Smooth muscle cell of the pulmonary artery (primary cell): ENCODE measurements around the gene MTA1. TPM values are rescaled to one million over a fixed set of nuclear protein-coding genes. Genes with fewer than 3 reads are reported as not detected.

Experiments used
- total RNA-seq: library from RNA; depleted of rRNA; stranded (reverse); fragments of >200 nt; gene quantifications from 2 replicates; pipeline ENCODE4 v1.2.3, GENCODE V29; 2014

Gene MTA1
- 39.4 and 61.5 TPM in 2 replicates for total RNA-seq

GRCh38 chr14:105419195-105420091 lies at the start of gene MTA1:
MTA1 (plus strand) TSS chr14:105419827; CDS start chr14:105420036, 209 bp downstream.

GRCh38 chr14:105398044-105398725 lies 21.4 kb upstream of the MTA1 start, which contains the start of gene TEX22:
TEX22 (plus strand) TSS chr14:105398538; CDS start chr14:105399341, 803 bp downstream.

GRCh38 chr14:105474483-105475268 lies 55.0 kb downstream of the MTA1 start, which contains the start of gene CRIP2:
CRIP2 (plus strand) TSS chr14:105474821; CDS start chr14:105474863, 42 bp downstream.

GRCh38 chr14:105486163-105486973 lies 66.7 kb downstream of the MTA1 start, which contains the start of gene CRIP1:
CRIP1 (plus strand) TSS chr14:105486886; CDS start chr14:105487260, 374 bp downstream.

DNA sequence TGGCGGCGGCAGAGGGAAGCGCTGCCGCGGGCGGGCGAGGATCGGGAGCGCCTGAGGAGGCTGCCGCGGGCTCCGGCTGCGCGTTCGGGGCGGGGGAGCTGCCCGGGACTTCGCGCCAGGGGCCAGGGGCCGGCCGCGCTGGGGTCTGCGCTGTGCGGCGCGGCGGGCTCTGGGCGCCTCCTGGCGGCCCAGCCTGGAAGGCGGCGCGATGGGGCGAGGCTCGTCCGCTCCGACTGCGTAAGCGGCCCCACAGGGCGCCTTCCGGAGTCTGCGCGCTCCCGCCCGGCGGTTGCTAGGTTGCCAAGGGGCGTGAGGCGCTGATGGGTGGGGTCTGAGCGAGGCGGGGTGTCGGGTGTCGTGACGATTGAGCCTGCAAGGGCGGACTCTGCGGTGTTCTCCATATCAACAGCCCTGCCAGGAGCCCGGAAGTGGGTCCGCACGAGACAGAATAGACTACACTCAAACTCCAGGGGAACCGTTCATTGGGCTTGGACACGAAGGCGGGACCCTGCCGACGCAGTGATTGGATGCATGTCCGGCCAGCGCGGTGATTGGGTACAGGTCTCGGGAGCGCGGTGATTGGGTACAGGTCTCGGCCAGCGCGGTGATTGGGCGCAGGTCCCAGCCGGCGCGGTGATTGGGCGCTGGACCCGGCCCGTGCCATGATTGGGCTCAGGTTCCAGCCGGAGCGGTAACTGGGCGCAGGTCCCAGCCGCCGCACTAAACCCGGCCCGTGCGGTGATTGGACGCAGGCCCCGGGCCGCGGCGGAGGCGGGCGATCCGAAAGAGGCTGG lies 71.1 kb downstream of the MTA1 start, which contains the start of gene TEDC1:
Gene TEDC1, plus strand, starts transcription at position 675 of the 794 bp plus-strand sequence. CDS start 130 bp downstream, outside the sequence.

Other genes with a start within 250 kb of the MTA1 start
- gene NUDT14, start 238.5 kb upstream of the MTA1 start, total RNA-seq, result 8.7 and 16.6 TPM in 2 replicates
- gene BTBD6, start 171.3 kb upstream of the MTA1 start, total RNA-seq, result 37.7 and 73.1 TPM in 2 replicates
- 29.8 and 41.4 TPM in 2 replicates for gene BRF1, start 118.8 kb upstream of the MTA1 start, total RNA-seq
- gene PACS2, start 105.1 kb upstream of the MTA1 start, total RNA-seq, result 56.4 and 101 TPM in 2 replicates
- gene TEX22, start 21.3 kb upstream of the MTA1 start, total RNA-seq, result 0.17 and 0.39 TPM in 2 replicates
- gene CRIP2, start 55.0 kb downstream of the MTA1 start, total RNA-seq, result 89.3 and 154 TPM in 2 replicates
- 5.1 and 7.4 TPM in 2 replicates for gene CRIP1, start 67.1 kb downstream of the MTA1 start, total RNA-seq
- 3.2 and 4.9 TPM in 2 replicates for gene TEDC1, start 71.4 kb downstream of the MTA1 start, total RNA-seq
- gene TMEM121, start 106.8 kb downstream of the MTA1 start, total RNA-seq, result 8.9 and 13.0 TPM in 2 replicates